Measurements from ENCODE around the gene B3GNT5. TPM values are rescaled to one million over a fixed set of nuclear protein-coding genes. Genes with fewer than 3 reads are reported as not detected.

B3GNT5 gene
- total RNA-seq, 4 donors from 2014 or later, result 7.9 to 42.0 (median 19.7) TPM

GRCh38 chr3:183298701-183299153 is 45.7 kb downstream of the B3GNT5 start:
- ATAC-seq (ENCODE audit: low FRiP score) (peak; percentile 38), DNase-seq (ENCODE audit: low spot score) (no peak)
- TF ChIP-seq CTCF (IDR thresholded peaks at IDR 0.05), result no peak

- DNase-seq (ENCODE audit: low spot score) (no peak), ATAC-seq (ENCODE audit: low FRiP score) (no peak)
- no peak for TF ChIP-seq CTCF (IDR thresholded peaks at IDR 0.05)
These were observed 46.9 kb downstream of the B3GNT5 start for GRCh38 chr3:183299976-183300375.

- ATAC-seq (ENCODE audit: low FRiP score) (no peak), DNase-seq (ENCODE audit: low spot score) (no peak)
- no peak for TF ChIP-seq CTCF (IDR thresholded peaks at IDR 0.05)
These were observed 48.0 kb downstream of the B3GNT5 start for GRCh38 chr3:183300996-183301562.

- DNase-seq (ENCODE audit: low spot score) (no peak), ATAC-seq (ENCODE audit: low FRiP score) (no peak)
- TF ChIP-seq CTCF (IDR thresholded peaks at IDR 0.05), result no peak
These were observed 49.0 kb downstream of the B3GNT5 start for GRCh38 chr3:183301937-183302580.

GRCh38 chr3:183303690-183304089 is 50.6 kb downstream of the B3GNT5 start:
- TF ChIP-seq CTCF (IDR thresholded peaks at IDR 0.05), result no peak
- no peak for ATAC-seq (ENCODE audit: low FRiP score)

GRCh38 chr3:183306798-183307671 is 54.0 kb downstream of the B3GNT5 start:
- TF ChIP-seq CTCF (IDR thresholded peaks at IDR 0.05), result no peak
- ATAC-seq (ENCODE audit: low FRiP score) (no peak), DNase-seq (ENCODE audit: low spot score) (no peak)

More at GRCh38 chr3:183303690-183304089, 50.6 kb downstream of the B3GNT5 start:
- DNase-seq (ENCODE audit: low spot score), result no peak

All from omental fat pad (tissue), 4 donors.